HCT116 (cell line): ENCODE measurements around the gene RHOG. TPM values are rescaled to one million over a fixed set of nuclear protein-coding genes. Genes with fewer than 3 reads are reported as not detected.

Experiments
- ATAC-seq: fragments of 200-7000 bp; cut with Tn5 transposase; 2 replicates; pipeline ENCODE4 v1.9.1; 2020; ENCODE audit warnings: mild to moderate bottlenecking, moderate library complexity
- BruUV-seq: library from RNA; stranded (reverse); fragments of 400-500 nt; replicated peaks from 2 replicates; lab custom pipeline; 2021; lab: Mats Ljungman, UMichigan
- CTCF ChIA-PET: fragments of 300-600 bp; sonication (Branson Sonifier 250); formaldehyde crosslinking; loops from one replicate; lab custom pipeline; 2021; ENCODE audit warnings: antibody characterized with exemption; lab: Charles Lee
- POLR2A ChIA-PET: fragments of 300-600, 350-600 bp; sonication (Branson Sonifier 250); formaldehyde crosslinking; loops from one replicate; lab custom pipeline; 2021; ENCODE audit warnings: antibody characterized with exemption; lab: Charles Lee
- RAD21 ChIA-PET, 2 experiments: fragments of 300-600 bp; sonication (Branson Sonifier 250); formaldehyde crosslinking; loops; one replicate each; lab custom pipeline; 2023; ENCODE audit warnings: low total read pairs in 2 of 2; ENCODE audit not compliant: uncharacterized antibody in 2 of 2, unreplicated experiment in 2 of 2, low non-redundant PET in 1 of 2; lab: Charles Lee
- DNase-seq: peaks from one replicate; pipeline ENCODE4 v3.0.0-alpha.2; 2010; ENCODE audit warnings: low read depth, low spot score
- H2AFZ ChIP-seq: fragments of 200-600 bp; shearing (Covaris generic), sonication (generic); 2 replicates; pipeline ENCODE4 v1.6.1; 2017; ENCODE audit warnings: low read depth, mixed run types, mixed read lengths, antibody characterized with exemption, low read length; ENCODE audit not compliant: poor library complexity, severe bottlenecking
- H3K27ac ChIP-seq: 2 replicates; pipeline ENCODE4 v1.5.1; 2012; ENCODE audit warnings: low read depth, low read length
- H3K27me3 ChIP-seq: fragments of 200-600 bp; sonication (generic); 2 replicates; pipeline ENCODE4 v1.6.1; 2016; ENCODE audit warnings: mixed run types, low read length, mixed read lengths; ENCODE audit not compliant: insufficient read depth
- H3K36me3 ChIP-seq, 2 experiments: fragments of 200-500 bp in 1 of 2; fragments of 200-600 bp in 1 of 2; sonication (Bioruptor generic) in 1 of 2; sonication (generic) in 1 of 2; 2 replicates each; pipeline versions ENCODE4 v1.5.1 to v1.6.1; 2014 to 2016; ENCODE audit warnings: low read length in 2 of 2, inconsistent platforms in 1 of 2, mixed read lengths in 1 of 2, mixed run types in 1 of 2; ENCODE audit not compliant: insufficient read depth in 2 of 2, control insufficient read depth in 1 of 2
- H3K4me1 ChIP-seq, 2 experiments: fragments of 200-600 bp in 1 of 2; sonication (generic) in 1 of 2; 2 replicates each; pipeline versions ENCODE4 v1.5.1 to v1.6.1; 2012 to 2017; ENCODE audit warnings: low read length in 2 of 2, inconsistent platforms in 1 of 2, mild to moderate bottlenecking in 1 of 2, mixed read lengths in 1 of 2, mixed run types in 1 of 2, moderate library complexity in 1 of 2; ENCODE audit not compliant: insufficient read depth in 2 of 2, control insufficient read depth in 1 of 2
- H3K4me2 ChIP-seq: fragments of 200-600 bp; sonication (generic); 2 replicates; pipeline ENCODE4 v1.6.1; 2017; ENCODE audit warnings: mixed run types, low read length, mixed read lengths
- H3K4me3 ChIP-seq, 2 experiments: fragments of 200-600 bp in 1 of 2; sonication (generic) in 1 of 2; replicated peaks in 1 of 2; 2 replicates each; pipeline ENCODE4 v1.5.1; 2011 to 2016; ENCODE audit warnings: low read length in 2 of 2, control low read depth in 1 of 2, low read depth in 1 of 2, mild to moderate bottlenecking in 1 of 2, mixed read lengths in 1 of 2, mixed run types in 1 of 2
- H3K79me2 ChIP-seq: fragments of 200-600 bp; sonication (generic); 2 replicates; pipeline ENCODE4 v1.6.1; 2017; ENCODE audit warnings: mild to moderate bottlenecking, mixed run types, low read length, moderate library complexity, mixed read lengths; ENCODE audit not compliant: insufficient read depth
- H3K9ac ChIP-seq: fragments of 200-600 bp; sonication (generic); 2 replicates; pipeline ENCODE4 v1.6.1; 2016; ENCODE audit warnings: low read length, mixed read lengths
- H3K9me2 ChIP-seq: fragments of 200-600 bp; sonication (generic), shearing (Covaris generic); 2 replicates; pipeline ENCODE4 v1.6.1; 2017; ENCODE audit warnings: mixed run types, mild to moderate bottlenecking, moderate library complexity; ENCODE audit not compliant: insufficient read depth
- H3K9me3 ChIP-seq, 2 experiments: fragments of 200-500 bp in 1 of 2; fragments of 200-600 bp in 1 of 2; sonication (Bioruptor generic) in 1 of 2; sonication (generic) in 1 of 2; 2 replicates each; pipeline ENCODE4 v1.6.1; 2014 to 2017; ENCODE audit warnings: low read length in 2 of 2, mixed read lengths in 2 of 2, inconsistent platforms in 1 of 2, low read depth in 1 of 2, mild to moderate bottlenecking in 1 of 2, mixed run types in 1 of 2, moderate library complexity in 1 of 2; ENCODE audit not compliant: control insufficient read depth in 1 of 2, insufficient read depth in 1 of 2
- H4K20me1 ChIP-seq: fragments of 200-600 bp; sonication (generic), shearing (Covaris generic); 2 replicates; pipeline ENCODE4 v1.6.1; 2017; ENCODE audit warnings: mixed run types, mild to moderate bottlenecking, moderate library complexity; ENCODE audit not compliant: insufficient read depth
- CBX3 ChIP-seq: IDR thresholded peaks from 2 replicates; pipeline ENCODE4 v1.6.1; 2012; ENCODE audit warnings: low read depth
- CEBPB ChIP-seq: IDR thresholded peaks from 2 replicates; pipeline ENCODE4 v1.6.1; 2012; ENCODE audit warnings: low read depth
- CTCF ChIP-seq, 3 experiments: fragments of 200-600 bp in 1 of 3; sonication (generic) in 1 of 3; IDR thresholded peaks in 2 of 3; conservative IDR thresholded peaks in 1 of 3; 2 replicates each; pipeline ENCODE4 v1.5.1; 2012 to 2017; ENCODE audit warnings: low read depth in 2 of 3, low read length in 2 of 3, antibody characterized with exemption in 1 of 3, borderline replicate concordance in 1 of 3, control low read depth in 1 of 3, mild to moderate bottlenecking in 1 of 3, mixed read lengths in 1 of 3, mixed run types in 1 of 3, moderate library complexity in 1 of 3; ENCODE audit not compliant: insufficient read depth in 1 of 3
- EGR1 ChIP-seq: IDR thresholded peaks from 2 replicates; pipeline ENCODE4 v1.6.1; 2012; ENCODE audit warnings: low read depth
- ELF1 ChIP-seq: IDR thresholded peaks from 2 replicates; pipeline ENCODE4 v1.6.1; 2012; ENCODE audit warnings: low read depth, borderline replicate concordance
- EZH2phosphoT487 ChIP-seq: fragments of 200-600 bp; IDR thresholded peaks from 2 replicates; pipeline ENCODE4 v1.6.1; 2018; ENCODE audit warnings: antibody characterized with exemption, borderline replicate concordance
- FOSL1 ChIP-seq: IDR thresholded peaks from 2 replicates; pipeline ENCODE4 v1.6.1; 2012; ENCODE audit warnings: low read depth
- JUND ChIP-seq: IDR thresholded peaks from 2 replicates; pipeline ENCODE4 v1.6.1; 2012
- MAX ChIP-seq: IDR thresholded peaks from 2 replicates; pipeline ENCODE4 v1.6.1; 2012
- POLR2AphosphoS5 ChIP-seq: IDR thresholded peaks from 2 replicates; pipeline ENCODE4 v1.6.1; 2011; ENCODE audit warnings: mild to moderate bottlenecking, low read depth, low read length, moderate library complexity
- REST ChIP-seq: IDR thresholded peaks from 2 replicates; pipeline ENCODE4 v1.6.1; 2012; ENCODE audit warnings: low read depth
- SIN3A ChIP-seq: IDR thresholded peaks from 2 replicates; pipeline ENCODE4 v1.6.1; 2012; ENCODE audit warnings: low read depth
- SP1 ChIP-seq: IDR thresholded peaks from 2 replicates; pipeline ENCODE4 v1.6.1; 2012; ENCODE audit warnings: low read depth
- TCF7L2 ChIP-seq: IDR thresholded peaks from 2 replicates; pipeline ENCODE4 v1.7.0; 2011; ENCODE audit warnings: borderline replicate concordance, inconsistent platforms; ENCODE audit not compliant: insufficient read depth, insufficient read length; ENCODE audit errors: extremely low read depth
- YY1 ChIP-seq: IDR thresholded peaks from 2 replicates; pipeline ENCODE4 v1.6.1; 2011; ENCODE audit warnings: low read length, low read depth, moderate library complexity, mild to moderate bottlenecking; ENCODE audit not compliant: insufficient replicate concordance; ENCODE audit errors: extremely low read depth
- ZBTB33 ChIP-seq: IDR thresholded peaks from 2 replicates; pipeline ENCODE4 v1.6.1; 2011; ENCODE audit warnings: mild to moderate bottlenecking, low read length, moderate library complexity; ENCODE audit not compliant: insufficient replicate concordance; ENCODE audit errors: extremely low read depth
- ZNF274 ChIP-seq: fragments of 200-500 bp; sonication (Bioruptor generic); IDR thresholded peaks from 2 replicates; pipeline ENCODE4 v1.6.1; 2014; ENCODE audit warnings: mild to moderate bottlenecking, low read depth, low read length, inconsistent platforms
- intact Hi-C: fragments of 100-400 bp; cut with micrococcal nuclease; formaldehyde crosslinking; loops from 2 replicates; pipeline ENCODE4 v1.10.0; 2022
- total RNA-seq: library from RNA; stranded (reverse); gene quantifications from one replicate; pipeline ENCODE4 v1.2.1, GENCODE V29; 2021; ENCODE audit not compliant: unreplicated experiment

The RHOG gene
- total RNA-seq, 1 experiment from 2014 or later = 49.1 TPM

GRCh38 chr11:3855808-3856491 is 15.2 kb upstream of the RHOG start:
- POLR2A ChIA-PET = interaction anchor here (0.9 to 1.3 kb wide), 3 partner anchors 15 to 47 kb away, joined by 3 read pairs; no protein-coding TSS in a partner anchor
- RAD21 ChIA-PET = interaction anchor here in 1 of 2 experiments (0.8 to 1.7 kb wide), 2 partner anchors 47 to 217 kb away, joined by 3 to 14 read pairs; no protein-coding TSS in a partner anchor
- H3K4me1 ChIP-seq = peaks cover 14 to 39% of the 10 kb centered on the region in 2 experiments
- H3K27me3 ChIP-seq = no peaks in the 10 kb centered on the region
- peak overlapping the region; percentile 80 for H3K4me2 ChIP-seq
- no peaks in the 10 kb centered on the region for H4K20me1 ChIP-seq
- H3K27ac ChIP-seq = peak overlapping the region; percentile 61; the same call in 1 of the 2 replicates
- peak overlapping the region; percentile 70 to 78 for H3K4me3 ChIP-seq
- no TSS peak for BruUV-seq
- ATAC-seq (no peak), DNase-seq (no peak)
- H2AFZ ChIP-seq = no peak overlapping the region
- H3K79me2 ChIP-seq = peaks cover 3% of the 10 kb centered on the region; the same call in 1 of the 2 replicates
- H3K36me3 ChIP-seq = no peaks in the 10 kb centered on the region
- no peaks in the 10 kb centered on the region for H3K9me2 ChIP-seq
- intact Hi-C loops = no loop called here
- peak overlapping the region; percentile 51 for H3K9ac ChIP-seq
- CTCF ChIA-PET = interaction anchor here (1.4 to 3.5 kb wide), 13 partner anchors 11 to 223 kb away, joined by 3 to 81 read pairs (median 7); partner anchors contain the start of gene RHOG
- no peaks in the 10 kb centered on the region for H3K9me3 ChIP-seq
- TF ChIP-seq REST (no peak), SIN3A (no peak), POLR2AphosphoS5 (no peak), JUND (no peak), EZH2phosphoT487 (no peak), FOSL1 (no peak), YY1 (no peak), ZBTB33 (no peak), MAX (no peak), CBX3 (no peak), ZNF274 (no peak), CTCF (IDR thresholded peaks at IDR 0.05 in 2 of 3, conservative IDR thresholded peaks at IDR 0.05 in 1 of 3; ENCODE audit: borderline replicate concordance in 1 of 3, insufficient read depth in 1 of 3, low read depth in 2 of 3, low read length in 2 of 3) (no peak), EGR1 (no peak), TCF7L2 (no peak), CEBPB (no peak), ELF1 (no peak), SP1 (no peak)
